C1 segment of cervical spinal cord (tissue), 14 donors: ENCODE data around the gene KAT6B.
A peak's percentile ranks its signal among the peaks of the same experiment; 100 is the strongest.
"Not testable (repeated sequence)": the region's sequence is repeated elsewhere in the genome, so short reads cannot be mapped to it uniquely, and the experiment has no call there.

ENCODE experiments used
- DNase-seq, 14 donors: peaks; one replicate each; lab custom pipeline; 2025; lab: John Stamatoyannopoulos, UW

KAT6B gene

DNA sequence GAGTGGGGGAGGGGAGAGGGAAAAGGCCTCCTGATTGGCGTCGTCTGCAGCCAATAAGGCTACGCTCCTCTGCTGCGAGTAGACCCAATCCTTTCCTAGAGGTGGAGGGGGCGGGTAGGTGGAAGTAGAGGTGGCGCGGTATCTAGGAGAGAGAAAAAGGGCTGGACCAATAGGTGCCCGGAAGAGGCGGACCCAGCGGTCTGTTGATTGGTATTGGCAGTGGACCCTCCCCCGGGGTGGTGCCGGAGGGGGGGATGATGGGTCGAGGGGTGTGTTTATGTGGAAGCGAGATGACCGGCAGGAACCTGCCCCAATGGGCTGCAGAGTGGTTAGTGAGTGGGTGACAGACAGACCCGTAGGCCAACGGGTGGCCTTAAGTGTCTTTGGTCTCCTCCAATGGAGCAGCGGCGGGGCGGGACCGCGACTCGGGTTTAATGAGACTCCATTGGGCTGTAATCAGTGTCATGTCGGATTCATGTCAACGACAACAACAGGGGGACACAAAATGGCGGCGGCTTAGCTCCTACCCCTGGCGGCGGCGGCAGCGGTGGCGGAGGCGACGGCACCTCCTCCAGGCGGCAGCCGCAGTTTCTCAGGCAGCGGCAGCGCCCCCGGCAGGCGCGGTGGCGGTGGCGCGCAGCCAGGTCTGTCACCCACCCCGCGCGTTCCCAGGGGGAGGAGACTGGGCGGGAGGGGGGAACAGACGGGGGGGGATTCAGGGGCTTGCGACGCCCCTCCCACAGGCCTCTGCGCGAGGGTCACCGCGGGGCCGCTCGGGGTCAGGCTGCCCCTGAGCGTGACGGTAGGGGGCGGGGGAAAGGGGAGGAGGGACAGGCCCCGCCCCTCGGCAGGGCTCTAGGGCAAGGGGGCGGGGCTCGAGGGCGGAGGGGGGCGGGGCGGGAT lies at the start of gene KAT6B:
Gene KAT6B (plus strand): TSS at position 459 of the 903 bp plus-strand sequence. CDS start 16,258 bp downstream, outside the sequence.
- peak; percentile 97 to 100 (median 99) for DNase-seq

DNA sequence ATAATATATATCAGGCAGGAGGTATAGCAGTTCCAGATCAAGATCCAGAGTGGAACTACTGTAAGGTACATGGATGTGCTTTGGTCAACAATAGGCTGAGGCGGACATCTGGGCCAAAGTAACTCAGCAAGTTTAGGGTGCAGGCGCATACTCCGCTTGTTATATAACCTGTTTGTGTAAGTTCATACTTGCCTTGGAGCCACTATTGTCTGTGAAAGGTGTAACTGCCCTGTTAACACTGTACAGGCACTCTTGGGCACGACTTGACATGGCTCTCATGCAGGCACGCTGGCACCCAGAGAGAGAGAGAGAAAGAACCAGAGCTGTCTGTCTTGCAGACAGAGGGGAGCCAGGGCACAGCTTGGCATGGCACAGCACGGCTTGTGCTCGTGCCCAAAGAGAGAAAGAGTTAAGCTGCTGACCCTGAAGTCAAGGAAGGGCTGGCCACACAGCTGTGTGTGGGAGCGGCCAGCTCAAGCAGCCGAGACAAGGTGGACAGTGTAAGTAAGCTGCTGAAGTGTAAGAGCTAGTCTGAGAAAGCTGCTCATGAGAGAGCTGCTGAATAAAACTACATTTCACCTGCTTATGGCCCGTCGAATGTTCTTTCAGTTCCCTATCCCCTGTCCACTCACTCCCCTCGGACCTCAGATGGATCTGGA lies 47.8 kb upstream of the KAT6B start:
- DNase-seq, result no peak

DNA sequence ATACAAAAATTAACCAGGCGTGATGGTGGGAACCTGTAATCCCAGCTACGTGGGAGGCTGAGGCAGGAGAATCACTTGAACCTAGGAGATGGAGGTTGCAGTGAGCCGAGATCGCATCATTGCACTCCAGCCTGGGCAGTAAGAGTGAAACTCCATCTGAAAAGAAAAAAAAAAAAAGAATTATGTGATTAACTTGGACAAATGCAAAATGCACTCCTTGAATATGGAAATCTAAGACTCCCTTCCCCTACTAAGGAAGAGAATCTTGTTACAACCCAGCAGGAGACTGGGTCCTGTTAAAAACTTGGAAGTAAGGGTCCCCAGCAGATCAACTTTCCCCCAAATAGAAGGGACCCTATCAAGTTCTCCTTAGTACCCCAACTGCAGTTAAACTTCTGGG lies 44.5 kb upstream of the KAT6B start:
- DNase-seq, result not testable (repeated sequence)

DNA sequence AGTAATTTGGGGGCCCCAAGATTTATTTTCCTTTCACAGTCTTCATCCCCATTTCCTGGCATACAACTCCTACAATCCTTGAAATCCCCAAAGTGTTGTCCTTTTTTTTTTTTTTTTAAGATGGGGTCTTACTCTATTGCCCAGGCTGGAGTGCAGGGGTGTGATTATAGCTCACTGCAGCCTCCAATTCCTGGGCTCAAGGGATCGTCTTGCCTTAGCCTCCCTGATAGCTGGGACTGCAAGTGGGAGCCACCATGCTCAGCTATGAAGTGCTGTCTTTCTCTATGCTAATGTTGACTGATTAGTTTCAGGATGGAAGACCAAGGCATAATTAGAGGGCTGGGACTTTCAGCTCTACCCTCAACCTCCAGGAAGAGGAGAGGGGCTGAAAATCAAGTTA lies 41.9 kb upstream of the KAT6B start:
- DNase-seq, result no peak

DNA sequence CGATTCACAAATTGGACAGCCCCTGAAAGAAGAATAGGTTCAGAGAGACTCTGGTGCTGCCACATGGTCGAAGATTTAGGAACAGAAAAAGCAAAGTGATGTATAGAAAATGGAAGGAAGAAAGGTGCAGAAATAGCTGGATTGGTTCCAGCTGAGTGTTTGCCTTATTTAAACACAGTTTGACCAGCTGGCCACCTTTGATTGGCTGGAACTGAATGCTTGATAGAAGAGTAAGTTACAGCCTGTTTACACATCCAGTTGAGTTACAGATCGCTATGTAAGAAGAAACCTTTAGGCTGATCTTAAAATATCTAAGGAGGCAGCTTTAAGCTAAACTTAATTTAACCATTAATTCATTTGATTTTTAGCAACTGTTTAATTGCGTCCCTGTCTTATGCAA lies 40.3 kb upstream of the KAT6B start:
- no peak for DNase-seq

DNA sequence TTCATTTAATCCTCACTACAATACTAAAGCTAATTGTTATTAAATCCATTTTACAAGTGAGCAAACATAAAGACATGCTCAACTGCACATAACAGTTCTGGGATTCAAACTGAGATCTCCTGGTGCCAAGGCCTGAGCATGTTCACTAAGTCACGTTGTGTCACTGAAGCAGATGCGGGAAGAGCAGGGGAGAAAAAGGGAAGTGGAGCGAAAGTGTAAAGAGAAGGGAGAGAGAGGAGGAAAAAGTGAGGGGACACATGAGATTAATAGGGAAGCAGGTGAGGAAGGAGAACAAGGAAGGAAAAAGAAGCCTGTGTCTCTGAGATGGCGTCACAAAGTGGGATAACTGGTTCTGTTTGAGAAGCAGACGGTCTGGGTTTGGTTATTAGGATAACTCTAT lies 38.9 kb upstream of the KAT6B start:
- no peak for DNase-seq

DNA sequence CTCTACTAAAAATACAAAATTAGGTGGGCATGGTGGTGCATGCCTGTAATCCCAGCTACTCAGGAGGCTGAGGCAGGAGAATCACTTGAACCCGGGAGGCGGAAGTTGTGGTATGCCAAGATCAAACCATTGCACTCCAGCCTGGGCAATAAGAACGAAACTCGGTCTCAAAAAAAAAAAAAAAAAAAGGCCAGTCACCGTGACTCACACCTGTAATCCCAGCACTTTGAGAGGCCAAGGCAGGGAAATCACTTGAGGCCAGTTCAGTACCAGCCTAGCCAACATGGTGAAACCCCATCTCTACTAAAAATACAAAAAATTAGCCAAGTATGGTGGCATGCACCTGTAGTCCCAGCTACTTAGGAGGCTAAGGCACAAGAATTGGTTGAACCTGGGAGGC lies 34.4 kb upstream of the KAT6B start:
- DNase-seq, result not testable (repeated sequence)

DNA sequence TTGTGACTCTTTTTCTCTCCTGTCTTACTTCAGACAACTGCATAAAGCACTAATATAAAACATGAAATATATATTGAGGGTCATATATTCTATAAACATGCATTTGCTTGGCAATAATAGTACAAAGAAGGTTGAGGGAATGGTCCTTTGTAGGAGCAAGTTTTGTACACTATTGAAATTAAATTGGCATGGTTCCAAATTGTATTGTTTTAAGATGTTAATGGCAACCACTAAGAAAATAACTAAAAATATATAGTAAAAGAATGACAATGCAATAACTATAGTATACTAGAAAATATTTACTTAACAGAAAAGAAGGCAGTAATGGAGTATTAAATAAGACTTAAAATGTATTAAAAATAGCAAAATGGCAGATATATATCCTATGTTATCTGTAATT lies 33.7 kb upstream of the KAT6B start:
- DNase-seq, result no peak

DNA sequence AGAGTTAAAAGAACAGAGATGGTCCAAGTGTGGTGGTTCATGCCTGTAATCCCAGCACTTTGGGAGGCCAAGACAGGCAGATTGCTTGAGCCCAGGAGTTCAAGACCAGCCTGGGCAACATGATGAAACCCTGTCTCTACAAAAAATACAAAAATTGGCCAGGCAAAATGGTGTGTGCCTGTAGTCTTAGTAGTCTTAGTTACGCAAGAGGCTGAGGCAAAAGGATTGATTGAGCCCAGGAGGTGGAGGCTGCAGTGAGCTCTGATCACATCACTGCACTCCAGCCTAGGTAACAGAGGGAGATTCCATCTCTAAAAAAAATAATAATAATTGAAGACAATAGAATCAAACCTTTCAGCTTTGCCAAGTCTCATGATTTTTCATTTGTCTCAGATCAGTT lies 33.2 kb upstream of the KAT6B start:
- not testable (repeated sequence) for DNase-seq

DNA sequence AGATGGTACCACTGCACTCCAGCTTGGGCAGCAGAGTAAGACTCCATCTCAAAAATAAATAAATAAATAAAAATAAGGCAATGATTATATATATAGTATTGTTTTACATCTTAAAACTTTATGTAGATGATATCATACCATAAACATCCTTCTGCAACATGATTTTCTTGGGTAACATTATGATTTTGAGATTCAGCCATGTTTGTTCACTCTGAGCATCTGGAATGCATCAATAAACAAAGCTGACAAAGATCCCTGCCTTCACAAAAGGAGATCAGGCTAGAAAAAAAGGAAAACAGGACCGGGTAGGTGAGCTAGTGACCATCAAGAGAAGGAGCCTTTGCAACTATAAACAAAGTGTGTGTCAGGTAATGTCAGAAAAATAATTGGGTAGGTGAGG lies 31.9 kb upstream of the KAT6B start:
- DNase-seq, result no peak

DNA sequence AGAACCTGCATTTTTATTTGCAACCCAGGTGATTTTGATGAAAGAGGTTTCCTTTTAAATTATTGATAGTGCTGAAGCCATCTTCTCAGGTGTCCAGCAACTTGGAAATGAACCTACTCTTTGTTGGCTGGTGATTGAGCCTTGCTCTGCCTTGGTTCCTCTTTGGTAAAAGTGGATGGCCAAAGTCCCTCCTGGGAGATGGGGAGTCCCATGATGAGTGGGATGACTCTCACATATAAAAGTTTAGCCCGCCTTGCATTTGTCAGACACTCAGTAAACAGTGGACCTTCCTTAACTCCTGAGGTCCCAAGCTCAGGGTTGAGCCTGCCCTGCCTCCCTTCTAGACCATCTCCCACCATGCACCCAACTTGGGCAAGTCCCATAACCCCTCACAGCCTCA lies 28.9 kb upstream of the KAT6B start:
- no peak for DNase-seq

DNA sequence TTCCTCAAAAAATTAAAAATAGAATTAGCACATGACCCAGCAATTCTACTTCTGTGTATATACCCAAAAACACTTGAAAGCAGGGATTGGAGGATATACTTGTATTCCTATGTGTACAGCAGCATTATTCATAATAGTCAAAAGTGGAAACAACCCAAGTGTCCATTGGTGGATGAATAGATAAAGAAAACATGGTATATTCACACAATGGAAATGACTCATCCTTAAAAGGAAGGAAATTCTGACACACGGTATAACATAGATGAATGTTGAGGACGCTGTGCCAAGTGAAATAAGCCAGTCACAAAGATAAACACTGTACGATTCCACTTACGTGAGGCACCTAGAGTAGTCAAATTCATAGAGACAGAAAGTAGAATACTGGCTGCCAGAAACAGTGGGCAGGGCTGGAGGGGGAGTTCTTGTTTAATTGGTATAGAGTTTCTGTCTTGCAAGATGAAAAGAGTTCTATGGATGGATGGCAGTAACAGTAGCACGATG lies 26.6 kb upstream of the KAT6B start:
- no peak for DNase-seq

DNA sequence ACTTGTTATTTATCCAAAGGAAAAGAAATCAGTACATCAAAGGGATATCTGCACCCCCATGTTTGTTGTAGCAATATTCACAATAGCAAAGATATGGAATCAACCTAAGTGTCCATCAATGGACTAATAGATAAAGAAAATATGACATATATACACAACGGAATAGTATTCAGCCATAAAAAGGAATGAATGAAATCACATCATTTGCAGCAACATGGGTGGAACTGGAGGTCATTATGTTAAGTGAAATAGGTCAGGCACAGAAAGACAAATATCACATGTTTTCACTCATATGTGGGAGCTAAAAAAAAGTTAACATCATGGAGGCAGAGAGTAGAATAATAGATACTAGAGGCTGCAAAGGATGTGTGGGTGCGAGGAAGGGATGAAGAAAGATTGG lies 25.0 kb upstream of the KAT6B start:
- no peak for DNase-seq

DNA sequence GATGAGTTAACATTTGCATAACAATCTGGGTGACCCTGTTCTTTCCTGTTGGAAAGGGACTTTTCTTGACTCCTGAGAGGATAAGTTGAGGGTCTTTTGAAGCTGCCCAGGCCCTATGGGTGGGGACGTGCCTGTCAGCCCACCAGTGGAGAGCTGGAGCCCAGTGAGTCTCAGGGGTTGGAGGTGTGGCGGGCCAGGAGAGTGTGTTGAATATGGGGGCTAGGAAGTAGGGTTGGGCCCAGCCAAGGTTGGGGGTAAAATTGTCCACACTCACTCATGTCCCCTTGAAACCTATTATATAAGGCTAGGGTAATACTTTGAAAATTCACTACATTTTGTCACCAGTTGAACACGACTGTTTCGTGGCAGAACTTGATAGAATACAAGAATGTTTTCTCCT lies 17.9 kb upstream of the KAT6B start:
- DNase-seq, result no peak

DNA sequence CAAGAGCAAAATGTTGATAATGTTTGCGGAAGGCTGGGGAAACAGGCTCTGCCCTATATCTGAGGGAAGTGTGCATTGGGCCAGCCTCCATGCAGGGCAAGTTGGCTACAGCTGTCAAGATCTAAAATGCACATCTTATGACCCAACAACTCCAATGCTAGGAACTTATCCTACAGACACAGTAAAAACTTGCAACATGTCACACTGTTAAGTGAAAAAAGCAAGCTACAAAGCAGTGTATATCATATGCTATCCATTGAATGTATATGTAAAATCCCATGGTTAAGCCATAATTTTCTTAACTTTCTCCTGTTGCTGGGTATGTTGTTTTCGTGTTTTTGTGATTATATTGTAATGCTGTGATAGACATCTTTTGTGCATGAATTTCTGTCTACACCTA lies 16.3 kb upstream of the KAT6B start:
- no peak for DNase-seq

DNA sequence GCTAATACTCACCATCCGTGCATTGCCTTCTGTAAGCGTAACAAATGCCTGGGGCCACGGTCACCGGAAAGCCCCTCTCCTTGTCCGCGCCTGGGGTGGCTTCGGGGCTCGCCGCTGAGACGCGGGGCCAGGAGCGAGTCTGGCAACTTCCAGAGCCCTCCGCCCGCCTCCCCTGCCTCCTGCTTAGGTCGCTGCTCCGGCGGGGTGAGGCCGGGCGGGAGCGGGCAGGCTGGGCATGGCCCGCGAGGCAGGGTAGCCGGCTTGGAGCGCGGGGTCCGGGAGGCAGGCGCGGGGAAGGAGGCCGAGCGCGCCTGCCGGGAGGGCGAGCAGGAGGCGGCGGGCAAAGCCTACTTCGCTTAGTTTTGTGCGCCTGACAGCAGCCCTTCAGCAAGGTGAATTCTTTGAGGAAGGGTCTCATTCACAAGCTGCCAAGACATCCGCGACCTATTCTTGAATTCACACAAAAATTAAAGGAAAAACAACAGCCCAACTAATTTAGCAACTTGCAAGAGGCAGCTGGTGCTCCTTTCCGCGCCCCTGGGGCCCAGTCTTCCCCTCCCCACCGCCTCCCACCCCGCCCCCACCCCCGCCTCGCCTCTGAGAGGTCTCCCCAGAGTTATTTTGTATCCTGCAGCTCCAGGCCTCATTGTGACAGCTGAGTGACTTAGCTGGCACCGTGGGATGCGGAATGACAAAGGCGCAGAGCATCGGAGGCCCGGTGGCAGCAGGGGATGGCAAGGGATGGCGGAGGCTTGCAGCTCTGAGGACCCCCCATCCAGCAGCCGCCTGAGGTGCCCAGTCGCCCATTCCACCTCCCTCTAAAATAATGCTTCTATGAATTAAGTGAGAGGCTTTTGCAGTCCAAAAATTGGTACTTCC lies 12.8 kb upstream of the KAT6B start:
- peak in 1 of 14 donors; percentile 5 for DNase-seq

DNA sequence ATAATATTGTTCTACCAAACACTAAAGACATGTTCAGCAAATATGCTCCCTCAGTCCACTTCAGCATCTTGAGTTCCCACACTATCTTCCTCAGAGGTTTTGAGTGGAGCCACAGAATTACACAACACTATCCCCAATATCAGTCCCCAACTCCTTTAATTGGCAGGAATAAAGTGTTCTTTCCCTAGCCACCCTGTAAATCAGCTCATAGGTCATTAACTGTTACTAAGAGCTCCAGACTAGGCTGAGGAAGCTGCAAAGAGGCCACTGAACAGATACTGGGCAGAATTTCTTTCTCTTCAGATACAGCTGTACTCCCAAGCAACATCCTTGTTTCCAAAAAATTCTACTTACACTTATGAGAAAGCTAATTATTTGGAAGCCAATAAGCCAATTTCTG lies 11.6 kb upstream of the KAT6B start:
- no peak for DNase-seq

DNA sequence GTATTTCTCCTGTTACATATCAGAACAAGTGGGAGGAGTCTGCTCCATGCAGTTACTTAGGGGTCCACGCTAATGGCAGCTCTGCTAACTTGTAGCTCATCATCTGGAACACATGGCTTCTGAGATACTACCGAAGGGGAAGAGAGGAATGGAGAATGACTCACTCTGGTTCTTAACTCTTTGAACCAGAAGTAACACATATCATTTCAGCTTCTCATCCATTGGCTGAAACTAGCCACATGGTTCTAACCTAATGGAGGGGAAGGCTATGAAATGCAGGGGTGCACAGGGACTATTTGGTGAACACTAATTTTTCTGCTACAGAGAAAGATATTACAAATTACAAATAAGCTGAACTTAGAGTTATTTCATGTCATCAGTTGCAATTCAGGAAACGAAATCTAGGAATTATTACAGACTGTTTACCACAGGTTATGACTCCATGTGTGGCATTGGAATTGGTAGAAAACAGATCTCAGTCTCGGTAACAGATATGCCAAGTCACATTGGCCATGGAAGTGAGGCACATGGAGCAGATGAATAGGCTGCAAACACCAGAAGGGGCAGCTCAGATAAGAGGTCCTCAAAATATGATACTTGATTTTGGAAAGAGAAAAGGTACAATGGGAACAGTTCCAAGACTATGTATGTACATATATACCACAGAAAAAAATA lies 9.4 kb upstream of the KAT6B start:
- no peak for DNase-seq

DNA sequence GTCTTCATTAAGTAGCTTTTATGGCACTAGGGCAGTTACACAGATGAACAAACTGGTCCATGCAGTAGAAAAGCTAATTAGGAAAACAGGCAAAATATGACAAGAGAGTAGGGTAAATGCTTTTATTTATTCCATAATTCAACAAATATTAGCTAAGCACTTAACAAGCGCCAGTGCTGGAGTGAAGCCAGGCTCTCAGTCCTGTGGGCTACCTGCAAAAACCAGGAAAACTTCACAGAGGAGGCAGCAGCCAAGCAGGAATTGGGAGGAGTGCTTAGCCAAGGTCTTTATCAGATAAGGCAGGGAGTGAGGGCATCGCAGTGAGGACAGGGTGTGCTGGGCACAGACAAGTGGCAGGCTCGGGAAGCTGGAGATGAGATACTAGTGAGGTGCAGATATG lies 4.9 kb upstream of the KAT6B start:
- DNase-seq, result no peak

DNA sequence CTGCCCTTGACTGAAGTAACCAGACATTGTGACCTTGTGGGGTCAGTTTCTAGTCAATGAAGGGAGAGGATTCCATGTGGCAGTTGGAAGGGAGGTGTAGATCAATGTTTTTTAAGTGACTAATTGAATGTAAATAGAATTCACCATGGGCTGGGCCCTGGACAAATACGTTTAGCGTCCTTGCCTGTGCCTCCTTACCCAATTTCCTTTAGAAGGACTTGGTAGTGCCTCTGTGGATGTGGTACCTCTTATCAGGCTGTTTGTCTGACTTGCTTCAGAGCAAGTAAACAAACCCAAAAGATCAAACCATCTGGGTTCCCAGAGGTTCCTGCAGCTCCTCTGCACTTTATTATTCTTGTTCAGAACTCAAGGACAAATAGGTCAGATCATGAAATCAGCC lies 4.3 kb upstream of the KAT6B start:
- DNase-seq, result no peak

DNA sequence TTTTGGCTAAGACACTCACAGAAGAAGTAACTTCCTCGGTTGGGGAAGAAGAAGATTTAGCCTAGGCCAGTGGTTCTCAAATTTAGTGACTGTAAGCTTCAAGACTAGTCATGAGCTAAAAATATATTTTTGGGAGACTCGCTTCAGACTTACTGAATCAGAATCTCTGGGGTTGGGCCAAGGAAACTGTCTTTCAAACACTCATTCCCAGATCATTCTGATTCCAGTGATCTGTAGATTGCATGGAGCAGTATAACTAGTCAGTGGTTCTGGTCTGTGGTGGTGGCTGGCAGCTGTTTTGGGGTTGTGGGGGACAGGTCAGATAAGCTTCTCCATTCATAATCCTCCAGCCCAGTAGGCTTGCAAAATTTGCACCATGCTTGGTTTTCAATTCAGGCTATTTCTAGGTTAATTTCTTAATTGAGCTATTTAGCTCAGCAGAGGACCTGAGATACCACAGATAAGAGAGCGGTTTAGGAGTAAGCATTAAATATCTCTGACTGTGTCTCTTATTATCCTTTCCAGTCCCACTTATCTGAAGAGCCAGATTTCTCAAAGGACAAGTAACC lies 3.8 kb upstream of the KAT6B start:
- DNase-seq, result no peak
